NCI-H446 treated with DMSO at 0.1 percent for 48 hours (cell line): ENCODE measurements around the gene ASNSD1.

ENCODE experiments used
- DNase-seq: peaks from one replicate; lab custom pipeline; 2025; lab: John Stamatoyannopoulos, UW

The ASNSD1 gene

DNA sequence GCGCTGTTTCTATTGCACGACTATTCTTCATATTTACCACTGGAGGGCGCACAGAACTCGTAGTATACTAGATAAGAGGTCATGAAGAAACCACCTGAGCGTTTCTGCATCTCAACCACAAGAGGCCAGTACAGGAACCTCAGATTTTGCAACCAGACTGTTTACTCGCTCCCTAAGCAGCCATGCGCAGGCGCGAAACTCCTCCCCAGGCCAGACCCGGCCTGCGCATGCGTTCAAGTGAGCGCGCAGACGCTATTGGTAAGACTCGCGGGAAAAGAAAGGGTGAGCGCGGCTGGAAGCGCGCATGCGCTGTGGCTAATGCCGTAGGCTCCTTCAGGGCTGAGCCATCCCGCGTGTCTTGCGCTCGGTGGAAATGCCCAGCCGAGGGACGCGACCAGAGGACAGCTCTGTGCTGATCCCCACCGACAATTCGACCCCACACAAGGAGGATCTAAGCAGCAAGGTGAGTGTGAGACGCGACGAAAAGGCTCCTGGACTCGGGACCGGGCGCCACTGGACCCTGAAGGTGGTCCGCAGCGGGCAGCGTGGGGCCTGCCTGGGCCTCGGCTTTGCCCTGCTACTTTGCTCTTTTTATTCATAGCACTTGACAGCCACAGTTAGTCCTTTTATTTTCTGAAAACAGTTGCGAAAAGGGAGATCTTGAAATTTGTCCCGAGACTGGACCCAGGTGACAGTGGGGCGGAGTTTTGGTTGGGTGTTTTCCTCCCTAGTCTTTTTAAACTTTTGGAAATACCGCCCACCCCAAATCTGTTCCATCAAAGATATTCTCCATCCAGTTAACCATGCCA, at the start of gene ASNSD1:
TSS of gene ASNSD1 (plus strand) at position 312 of the 809 bp plus-strand sequence. CDS start 4,674 bp downstream, outside the sequence.
- DNase-seq, result peak; percentile 99

DNA sequence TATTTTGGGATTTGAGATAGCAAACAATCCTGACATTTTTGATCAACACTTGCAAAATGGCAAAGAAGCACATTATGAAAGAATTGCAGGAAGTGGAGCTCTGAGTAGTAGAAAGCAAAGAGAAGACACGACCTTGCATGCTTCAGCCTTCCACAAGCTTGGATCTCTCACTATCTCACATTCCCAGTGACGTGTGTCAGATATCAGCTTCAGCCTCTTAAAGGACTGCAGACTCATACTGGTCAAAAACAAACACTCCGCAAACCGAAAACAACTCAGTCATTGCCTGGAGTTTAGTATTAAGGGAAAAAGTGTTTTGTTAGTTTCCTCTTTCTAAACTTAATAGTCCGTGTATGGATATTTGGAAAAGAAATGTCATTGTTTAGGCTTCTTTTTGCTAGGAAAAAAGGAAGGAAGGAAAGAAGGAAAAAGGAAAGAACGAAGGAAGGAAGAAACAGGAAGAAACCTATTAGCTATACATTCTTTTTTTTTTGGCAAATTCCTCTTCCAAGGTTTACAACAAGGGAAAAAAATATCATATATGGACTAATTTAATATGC, 48.1 kb upstream of the ASNSD1 start:
- no peak for DNase-seq

DNA sequence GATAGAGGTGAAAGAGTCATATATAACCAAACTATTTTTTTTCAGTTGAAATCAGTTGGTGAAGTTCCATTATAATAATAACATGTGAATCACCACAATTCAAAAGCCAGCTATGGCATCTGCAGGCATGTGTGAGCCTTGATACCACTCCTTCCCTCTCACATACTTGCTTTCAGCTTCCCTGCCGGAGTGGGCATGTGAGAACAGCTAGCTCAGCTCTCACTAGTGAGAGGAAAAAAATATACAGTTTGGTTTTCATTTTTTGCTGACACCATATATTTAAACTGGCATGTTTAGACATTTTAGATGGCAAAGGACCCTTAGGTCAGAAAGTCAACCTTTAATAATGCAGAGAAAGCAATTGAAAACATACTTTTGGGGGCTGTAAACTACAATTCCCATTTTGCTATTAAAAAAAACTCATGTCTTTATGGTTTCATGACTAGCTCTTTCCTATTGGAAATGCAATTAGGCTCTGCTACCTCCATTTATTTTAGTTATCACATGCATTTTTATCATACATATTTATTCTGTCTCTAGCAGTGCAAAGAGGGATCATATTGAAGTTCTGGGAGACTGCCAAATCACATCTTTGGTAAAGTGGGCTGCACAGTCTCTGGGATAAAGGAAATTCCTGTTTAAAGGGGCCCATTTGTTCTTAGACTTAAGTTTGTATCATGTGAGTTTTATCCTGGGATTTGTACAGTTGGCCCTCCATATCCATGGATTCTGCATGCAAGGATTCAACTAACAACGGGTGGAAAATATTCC, 47.4 kb upstream of the ASNSD1 start:
- no peak for DNase-seq

DNA sequence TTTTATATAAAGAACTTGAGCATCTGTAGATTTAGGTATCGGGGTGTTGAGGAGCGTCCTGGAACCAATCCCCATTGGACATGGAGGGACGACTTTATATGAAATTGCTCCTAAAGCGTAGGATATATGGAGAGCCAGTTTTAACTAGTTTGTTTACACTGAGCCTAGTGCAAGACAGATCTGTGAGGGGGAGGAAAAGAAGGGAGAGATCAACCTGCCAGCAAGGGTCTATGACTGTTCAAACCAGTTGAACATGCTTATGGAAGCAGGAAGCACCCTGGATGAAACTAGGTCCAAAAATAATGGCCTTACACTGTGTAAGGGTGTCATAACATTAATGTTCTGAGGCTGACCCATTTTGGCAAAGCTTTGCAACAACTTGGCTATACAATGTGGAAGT, 46.7 kb upstream of the ASNSD1 start:
- DNase-seq, result no peak

DNA sequence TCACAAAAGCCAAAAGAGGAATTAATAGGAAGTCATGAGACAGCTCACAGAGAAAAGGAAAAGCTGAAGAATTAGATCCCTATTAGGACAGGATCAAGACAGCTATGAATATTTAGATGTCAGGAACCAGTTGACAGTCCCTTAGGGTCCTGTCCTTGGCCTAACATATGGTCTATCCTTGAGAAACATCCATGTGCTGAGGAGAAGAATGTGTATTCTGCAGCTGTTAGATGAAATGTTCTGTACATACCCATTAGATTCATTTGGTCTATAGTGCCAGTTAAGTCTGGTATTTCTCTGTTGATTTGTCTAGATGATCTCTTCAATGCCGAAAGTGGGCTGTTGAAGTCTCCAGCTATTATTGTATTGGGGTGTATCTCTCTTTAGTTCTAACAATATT, 43.1 kb upstream of the ASNSD1 start:
- no peak for DNase-seq

DNA sequence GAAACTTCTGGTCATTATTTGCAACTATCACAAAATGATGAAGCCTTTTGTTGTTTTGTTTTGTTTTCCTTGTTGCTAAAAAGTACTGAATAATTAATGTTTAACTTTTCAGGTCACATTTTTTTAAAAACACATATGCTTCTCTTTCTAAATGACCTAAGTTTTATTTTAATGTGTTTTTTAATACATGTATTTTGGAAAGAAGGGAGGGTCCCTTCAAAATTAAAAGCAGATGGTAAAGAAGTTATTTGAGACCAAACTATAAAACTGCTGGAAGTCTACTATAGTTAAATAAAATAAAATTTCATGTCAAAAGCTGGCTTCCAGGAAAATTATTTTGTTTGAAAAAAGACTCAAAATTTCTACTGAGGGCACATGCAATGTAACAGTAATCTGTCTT, 39.5 kb upstream of the ASNSD1 start:
- no peak for DNase-seq

DNA sequence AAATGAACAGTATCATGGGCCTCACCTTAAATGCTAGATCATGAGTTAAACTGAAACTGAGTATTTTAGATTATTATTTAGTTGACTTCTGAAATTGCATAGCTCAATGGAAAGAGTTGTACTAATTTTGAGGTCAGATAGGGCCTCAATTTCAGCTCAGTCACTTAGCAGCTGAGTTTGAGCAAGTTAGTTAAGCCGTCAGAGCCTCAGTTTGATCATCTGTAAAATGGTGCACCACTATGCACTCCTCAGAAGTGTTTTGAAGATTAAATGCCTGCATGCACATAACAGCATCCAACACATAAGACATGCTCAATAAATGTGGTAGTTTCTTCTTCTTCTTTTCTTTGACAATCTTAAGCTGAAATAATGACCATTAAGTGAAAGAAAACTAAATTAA, 38.2 kb upstream of the ASNSD1 start:
- DNase-seq, result no peak

DNA sequence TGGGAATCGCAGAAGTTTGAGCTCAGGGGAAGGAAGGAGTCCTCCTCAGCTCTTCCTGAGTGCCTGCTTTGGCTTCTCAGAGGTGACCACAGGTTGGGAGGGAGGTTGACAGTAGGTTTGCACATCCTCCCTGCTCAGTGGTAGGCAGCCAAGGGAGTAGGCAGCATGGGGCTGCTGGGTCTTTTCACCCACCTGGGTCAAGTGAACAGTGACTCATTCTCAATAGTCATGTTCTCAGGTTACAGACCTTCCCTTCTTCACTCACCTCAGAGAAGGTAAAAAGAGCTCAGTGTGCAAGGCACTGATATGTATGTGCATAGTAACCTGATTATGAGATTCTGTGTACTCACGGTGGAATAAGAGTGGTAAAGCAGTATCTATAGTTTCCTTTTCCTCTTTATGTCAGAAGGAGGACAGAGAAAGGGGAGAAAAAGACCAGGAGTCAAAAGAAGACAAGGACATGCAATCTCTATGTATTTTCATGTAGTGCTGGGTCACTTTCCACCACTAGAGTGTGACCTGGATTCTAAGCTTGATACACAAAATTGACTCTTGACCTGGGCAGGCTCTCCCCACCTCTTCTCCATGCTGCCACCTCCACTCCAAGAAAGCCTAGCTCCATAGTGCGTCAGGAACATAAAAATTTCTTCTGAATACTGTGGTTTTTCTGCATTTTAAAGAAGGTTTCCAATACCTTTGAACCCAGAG, 36.5 kb upstream of the ASNSD1 start:
- no peak for DNase-seq

DNA sequence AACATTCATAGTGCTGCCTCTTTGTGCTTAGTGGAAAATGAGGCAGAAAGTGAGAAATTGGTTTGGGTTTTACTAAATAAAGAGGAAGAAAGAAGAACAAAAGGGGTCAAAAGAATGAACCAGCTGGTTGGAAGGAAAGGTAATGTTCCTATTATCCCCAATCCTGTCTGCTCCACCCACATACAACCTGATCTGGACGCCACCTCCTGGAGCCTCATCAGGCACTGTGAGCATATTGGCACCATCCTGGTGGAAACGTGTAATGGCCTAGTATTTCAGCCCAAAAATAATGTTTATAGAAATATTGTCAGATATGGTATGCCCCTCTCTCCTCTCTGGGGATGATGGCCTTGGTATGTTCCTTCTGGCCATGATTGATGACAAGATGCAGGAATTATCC, 35.6 kb upstream of the ASNSD1 start:
- no peak for DNase-seq

DNA sequence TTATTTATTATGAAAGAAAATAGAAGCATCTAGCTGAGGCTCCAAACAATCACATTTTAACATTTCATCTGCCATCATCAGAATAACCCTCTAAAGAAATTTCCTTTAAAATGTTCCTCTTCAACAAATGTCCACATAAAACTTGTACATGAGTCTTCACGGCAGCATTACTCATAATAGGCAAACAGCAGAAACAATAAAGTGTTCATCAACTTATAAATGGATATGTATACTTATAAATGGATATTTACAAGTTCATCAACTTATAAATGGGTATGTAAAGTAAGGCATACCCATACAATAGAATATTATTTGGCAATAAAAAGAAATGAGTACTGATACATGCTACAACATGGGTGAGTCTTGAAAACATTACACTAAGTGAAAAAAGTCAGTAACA, 33.5 kb upstream of the ASNSD1 start:
- no peak for DNase-seq

DNA sequence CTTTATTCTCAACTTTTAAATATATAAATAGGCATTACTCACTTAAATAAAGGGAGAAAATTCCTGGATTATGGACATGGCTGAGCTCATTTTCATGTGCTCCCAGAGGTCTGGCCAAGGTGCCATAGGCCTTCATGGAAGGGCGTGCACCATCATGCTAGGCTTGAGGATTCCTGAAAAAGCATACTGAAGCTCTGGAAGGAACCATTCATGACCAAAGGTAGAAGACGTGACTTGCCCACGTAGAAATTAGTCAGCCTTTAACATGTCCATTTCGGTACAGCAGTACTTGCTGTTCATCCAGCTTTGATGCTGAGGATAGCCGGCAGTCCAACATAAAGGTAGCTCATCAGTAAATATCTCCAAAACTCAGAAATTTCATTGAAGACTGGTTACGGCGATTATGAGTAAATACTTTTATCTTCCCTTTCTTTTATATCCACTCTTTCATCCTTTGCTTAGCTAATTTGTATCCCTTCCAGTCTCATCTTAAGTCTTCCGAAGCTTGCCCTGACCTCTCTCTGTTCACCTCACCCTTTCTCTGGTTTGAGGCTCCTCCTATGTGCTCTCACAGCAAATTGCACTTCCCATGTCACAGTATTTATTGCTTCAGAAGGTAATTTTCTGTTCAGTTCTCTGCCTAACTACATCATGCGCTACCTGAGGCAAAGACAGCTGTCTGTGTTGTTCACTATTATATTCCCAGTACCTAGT, 32.3 kb upstream of the ASNSD1 start:
- DNase-seq, result no peak

DNA sequence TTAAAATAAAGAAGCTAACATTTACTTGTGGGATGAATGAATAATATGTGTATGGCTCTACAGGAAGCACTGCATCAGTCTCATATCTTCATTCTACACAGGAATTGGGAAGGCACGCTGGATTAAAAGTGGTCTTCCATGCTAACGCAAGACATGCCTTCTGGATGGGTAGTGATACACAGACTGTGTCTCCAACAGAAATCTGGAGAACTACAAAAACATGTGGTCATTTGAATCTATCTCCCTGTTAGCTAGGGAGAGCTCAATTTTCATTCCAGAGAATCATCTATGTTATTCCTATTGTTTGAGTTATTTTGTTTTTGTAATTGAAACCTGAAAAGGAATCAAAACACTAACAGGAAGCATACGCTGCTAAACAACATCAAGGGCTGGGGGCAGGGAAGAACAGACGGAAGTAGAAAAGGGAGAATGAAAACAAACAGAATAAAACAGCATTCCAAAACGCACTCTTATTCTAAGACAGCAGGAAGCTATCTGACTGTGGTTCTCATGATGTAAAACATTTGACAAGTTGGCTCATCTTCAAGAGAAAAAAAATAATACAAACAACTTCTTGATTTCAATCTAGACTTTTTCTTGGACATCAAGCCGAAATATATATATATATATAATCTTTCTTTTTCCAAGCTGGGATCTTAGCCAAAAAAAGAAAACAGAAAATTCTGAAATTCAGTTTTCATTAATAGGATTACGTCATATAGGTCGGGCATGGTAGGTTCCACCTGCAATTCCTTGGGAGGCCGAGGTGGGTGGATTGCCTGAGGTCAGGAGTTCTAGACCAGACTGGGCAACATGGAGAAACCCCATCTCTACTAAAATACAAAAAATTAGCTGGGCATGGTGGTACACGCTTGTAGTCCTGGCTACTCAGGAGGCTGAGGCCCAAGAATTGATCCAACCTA, 31.5 kb upstream of the ASNSD1 start:
- no peak for DNase-seq

DNA sequence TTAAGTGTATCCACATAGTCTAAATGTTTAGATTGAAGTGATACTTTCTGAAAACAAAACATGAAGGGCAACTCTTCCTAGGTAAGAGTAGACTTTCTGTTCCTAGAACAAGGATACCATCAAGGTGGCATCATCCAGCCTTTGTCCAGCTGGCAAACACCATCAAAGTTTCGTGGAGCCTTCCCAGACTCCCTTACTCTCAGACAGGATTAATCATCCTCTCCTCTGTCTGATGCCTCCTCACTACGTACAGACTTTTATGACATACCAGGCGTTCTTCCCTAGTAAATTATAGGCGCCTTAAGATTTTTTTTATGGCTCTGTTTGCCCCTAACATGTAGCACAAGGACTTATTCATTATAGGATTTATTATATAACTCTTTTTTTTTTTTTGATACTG, 29.4 kb upstream of the ASNSD1 start:
- no peak for DNase-seq

DNA sequence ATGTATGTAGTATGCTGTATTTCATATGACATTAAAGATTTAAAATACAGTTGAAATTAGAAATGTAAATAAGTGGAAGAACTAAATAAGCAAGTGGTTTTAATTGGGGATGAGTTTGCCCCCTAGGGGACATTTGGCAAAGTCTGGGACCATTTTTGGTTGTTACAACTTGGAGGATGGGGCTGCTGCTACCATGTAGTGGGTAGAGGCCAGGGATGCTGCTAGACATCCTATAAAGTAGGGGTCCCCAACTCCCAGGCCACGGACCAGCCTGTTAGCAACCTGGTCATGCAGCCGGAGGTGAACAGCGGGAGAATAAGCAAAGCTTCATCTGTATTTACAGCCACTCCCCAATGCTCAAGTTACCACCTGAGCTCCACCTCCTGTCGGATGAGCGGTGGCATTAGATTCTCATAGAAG, 27.9 kb upstream of the ASNSD1 start:
- DNase-seq, result no peak

DNA sequence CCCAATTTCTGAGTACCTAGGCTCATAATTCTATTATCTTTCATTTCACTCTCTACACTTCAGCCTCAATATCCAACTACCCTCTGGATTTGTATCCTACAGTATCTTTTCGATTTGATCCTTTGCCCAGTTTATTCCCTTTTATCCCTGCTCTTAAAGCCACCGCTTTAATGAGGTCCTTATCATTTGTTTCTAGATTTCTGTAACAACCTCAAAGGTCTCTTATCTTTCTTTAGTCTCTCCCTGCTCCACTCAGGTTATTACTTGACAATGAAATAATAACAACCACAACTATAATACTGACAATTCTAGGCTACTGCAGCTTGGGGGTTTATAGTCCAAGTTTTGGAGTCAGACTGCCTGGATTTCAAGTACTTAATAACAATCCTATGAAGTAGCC, 25.9 kb upstream of the ASNSD1 start:
- DNase-seq, result no peak

DNA sequence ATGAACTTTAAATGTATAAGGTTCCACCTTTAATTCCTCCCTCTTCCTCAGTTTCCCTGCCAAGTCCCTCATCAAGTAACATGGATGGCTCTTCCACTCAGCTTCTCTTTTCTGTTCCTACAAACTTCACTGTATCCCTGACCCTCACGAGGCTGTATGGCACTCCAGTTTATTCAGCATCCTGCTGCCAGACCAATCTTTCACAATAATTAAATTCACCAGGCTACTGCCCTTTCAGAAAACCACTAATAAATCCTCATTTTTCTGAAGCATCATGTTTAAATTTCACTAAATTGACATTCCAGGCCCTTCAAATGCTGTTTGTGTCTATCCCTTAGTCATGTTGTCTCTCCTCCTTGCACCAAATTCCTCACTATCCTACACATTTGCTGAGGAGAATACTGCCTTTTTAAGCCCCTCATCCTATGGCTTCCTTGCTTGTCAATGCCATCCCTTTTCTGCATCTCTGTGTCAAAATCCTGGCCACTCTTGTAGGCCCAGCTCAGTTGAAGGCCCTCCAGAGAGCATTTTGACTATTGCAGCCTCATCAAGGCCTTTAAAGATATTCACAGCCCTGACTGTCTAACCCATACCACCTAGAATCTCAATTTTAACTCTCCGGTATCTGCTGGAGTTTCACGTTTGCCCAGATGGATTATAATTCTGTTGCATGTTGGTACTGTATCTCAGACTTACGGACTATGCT, 22.8 kb upstream of the ASNSD1 start:
- DNase-seq, result no peak

DNA sequence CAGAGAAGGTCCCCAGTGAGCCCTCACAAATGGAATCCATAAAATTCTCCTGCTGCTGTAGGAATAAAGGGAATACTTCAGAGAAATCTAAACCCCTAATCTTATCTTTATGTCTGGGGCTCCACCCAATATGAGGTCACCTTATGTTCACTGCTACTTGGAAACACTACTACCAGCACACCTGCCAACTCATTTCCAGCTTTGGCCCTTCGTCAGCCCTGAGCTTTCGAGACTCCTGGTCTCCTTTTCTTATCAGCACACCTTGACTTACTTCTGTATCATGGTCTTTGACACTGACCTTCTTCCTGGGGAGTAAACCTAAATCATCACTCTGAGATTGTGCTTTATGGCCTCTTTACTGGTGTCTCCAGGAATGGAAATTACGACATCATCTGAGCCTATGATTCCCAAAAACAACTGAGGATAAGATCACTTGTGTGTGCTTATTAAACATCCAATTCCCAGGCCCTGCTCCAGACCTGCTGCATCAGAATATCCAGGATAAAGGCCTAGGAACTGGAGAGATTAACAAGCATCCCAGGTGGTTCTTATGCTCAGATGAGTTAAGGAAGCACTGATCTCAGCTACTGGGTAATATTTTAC, 22.2 kb upstream of the ASNSD1 start:
- DNase-seq, result no peak

DNA sequence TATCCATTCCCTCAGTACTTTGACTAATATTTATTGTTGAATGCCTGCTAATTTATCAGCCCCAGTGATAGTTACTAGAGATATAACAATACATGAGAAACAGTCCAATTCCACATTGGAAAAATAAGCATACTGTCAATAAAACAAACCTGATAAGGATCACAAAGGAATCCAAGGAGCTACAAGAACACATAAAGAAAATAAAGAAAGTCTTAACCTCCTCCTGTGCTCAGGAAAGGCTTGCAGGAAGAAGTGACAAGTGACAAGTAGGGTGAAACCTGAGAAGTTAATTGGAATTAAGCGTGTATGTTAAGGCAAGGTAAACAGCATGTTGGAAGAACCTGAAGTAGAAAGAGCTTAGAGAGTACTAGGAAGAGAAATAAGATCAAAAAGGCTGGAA, 20.3 kb upstream of the ASNSD1 start:
- no peak for DNase-seq

DNA sequence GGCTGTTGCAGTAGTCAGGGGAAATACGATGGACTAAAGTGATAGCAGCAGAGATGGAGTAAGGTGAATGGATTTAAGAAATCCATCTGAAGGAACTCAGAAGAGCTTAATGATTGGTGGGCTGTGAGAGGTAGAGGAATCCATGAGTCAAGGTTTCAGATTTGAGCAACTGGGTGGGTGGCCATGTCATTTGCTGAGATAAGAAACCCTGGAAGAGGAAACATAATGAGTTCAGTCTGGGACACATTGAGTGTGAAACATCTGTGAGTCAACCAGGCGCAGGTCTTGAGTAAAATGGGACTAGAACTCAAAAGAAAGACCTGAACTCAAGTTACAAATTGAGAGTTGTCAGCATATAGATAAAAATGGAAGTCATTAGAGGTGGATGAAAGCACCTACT, 19.7 kb upstream of the ASNSD1 start:
- DNase-seq, result no peak

DNA sequence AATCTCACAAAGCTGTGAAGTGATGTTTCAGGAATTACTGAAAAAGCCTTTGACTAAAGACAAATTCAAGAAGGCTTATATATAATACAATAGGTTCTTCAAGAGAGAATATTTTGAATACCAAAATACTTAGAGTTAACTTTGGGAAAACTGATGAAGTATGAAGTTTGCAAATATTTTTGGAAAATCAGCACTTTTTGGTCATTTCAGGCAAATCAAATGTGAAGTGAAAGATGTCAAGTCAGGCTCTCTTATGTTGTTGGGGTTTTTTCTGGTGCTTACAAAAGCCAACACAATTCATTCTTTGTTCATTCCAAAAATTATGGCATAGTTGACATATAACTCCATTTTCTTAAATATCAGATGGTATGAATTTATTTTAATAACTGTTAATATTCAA, 14.7 kb upstream of the ASNSD1 start:
- DNase-seq, result no peak
